Activated CD8-positive, alpha-beta memory T cell treated with anti-CD3 and anti-CD28 coated beads for 1 hour (primary cell): ENCODE data around the gene ERFE.

ENCODE experiments used
- DNase-seq, 2 donors: peaks; one replicate each; pipeline ENCODE4 v3.0.0-alpha.2; 2020; ENCODE audit warnings: low read depth in 1 of 2; ENCODE audit errors: extremely low read depth in 1 of 2

Gene ERFE

DNA sequence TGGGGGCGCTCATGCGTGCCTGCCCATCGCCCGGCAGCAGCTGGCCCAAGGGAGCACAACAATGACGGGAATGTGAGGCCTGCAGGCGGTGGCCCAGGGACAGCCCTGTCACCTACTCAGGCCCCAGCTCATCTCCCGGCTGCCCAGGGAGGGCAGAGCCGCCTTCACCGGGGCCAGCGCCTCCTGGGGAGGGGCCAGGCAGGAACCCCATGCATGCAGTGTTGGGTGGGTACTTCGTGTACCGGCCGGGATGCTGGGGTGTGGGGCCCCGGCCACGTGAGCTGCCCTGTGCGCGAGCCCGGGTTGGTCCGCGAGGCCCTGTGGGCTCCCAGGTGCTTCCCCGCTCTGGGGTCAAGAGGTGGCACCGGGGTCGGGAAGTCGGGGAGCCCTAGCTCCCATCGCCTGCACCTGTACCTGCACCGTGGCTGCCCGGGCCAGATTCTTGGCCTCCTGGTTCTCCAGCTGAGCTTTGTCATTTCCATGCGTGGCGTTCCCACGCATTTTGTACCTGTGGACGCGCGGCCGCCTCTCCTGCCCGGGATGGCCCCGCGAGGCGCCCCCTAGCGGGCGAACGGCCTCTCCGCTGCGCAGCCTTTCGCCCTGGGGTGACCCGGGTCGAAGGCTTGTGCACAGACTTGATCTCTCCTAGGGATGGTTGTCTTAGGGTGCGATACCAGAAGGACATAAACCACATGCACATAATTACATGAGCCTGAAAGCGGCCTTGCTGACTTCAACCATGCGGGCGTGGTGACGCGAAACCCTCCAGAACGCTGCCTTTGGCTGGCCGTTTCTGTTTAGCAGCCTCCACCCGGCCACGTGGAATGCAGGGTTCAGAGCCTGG, 19.4 kb upstream of the ERFE start:
- no peak for DNase-seq

GRCh38 chr2:238140040-238140439, 18.7 kb upstream of the ERFE start:
- DNase-seq, result no peak

DNA sequence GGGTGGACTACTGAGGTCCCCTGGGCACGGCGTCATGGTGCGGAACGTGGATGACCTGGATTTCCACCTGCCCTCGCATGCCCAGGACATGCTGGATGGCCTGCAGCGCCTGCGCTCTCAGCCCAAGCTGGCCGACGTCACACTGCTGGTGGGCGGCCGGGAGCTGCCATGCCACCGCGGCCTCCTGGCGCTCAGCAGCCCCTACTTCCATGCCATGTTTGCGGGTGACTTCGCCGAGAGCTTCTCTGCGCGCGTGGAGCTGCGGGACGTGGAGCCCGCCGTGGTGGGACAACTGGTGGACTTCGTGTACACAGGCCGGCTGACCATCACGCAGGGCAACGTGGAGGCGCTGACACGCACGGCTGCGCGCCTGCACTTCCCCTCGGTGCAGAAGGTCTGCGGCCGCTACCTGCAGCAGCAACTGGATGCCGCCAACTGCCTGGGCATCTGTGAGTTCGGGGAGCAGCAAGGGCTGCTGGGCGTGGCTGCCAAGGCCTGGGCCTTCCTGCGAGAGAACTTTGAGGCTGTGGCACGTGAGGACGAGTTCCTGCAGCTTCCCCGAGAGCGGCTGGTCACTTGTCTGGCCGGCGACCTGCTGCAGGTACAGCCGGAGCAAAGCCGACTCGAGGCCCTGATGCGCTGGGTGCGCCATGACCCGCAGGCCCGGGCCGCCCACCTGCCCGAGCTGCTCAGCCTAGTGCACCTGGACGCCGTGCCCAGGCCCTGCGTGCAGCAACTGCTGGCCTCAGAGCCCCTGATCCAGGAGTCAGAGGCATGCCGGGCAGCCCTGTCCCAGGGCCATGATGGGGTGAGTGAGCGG, 17.8 kb upstream of the ERFE start:
- DNase-seq, result no peak

DNA sequence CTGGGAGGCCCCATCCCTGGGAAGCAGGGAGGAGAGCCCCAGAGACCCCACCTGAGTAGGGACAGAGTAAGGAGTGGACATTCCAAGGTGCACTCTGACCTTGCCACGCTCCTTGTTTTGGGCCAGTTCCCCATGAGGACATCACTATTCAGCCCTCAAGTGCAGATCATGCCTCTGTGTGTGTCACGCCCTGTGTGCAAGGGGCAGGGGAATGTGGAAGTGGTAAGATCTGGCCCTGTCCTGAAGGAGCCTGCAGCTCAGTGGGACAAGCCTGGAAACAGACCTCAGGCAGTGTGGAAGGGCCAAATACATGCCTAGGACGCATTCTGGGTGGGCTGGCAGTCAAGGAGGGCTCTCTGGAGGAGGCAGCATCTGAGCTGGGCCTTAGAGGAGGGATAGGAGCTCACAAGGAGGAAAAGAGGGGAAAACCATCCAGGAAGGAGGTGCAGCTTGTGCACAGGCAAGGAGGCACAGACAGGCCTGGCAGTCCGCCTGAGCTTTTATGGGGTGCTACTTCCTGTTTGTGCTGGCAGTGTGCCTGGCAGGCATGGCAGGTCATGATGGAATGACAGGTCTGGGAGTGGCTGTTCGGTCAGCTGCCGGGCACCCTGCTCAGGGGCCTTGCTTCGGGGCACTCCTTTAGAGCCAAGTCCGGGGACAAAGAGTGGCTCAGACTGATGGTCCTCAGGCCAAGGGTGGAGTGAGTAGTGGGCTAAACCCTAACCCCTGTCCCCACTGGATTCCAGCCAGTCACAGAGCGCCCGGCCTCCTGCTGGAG, 17.0 kb upstream of the ERFE start:
- DNase-seq, result no peak

GRCh38 chr2:238142382-238143205, 16.2 kb upstream of the ERFE start:
- DNase-seq, result no peak

GRCh38 chr2:238143239-238143951, 15.4 kb upstream of the ERFE start:
- no peak for DNase-seq

GRCh38 chr2:238144262-238144661, 14.5 kb upstream of the ERFE start:
- no peak for DNase-seq

DNA sequence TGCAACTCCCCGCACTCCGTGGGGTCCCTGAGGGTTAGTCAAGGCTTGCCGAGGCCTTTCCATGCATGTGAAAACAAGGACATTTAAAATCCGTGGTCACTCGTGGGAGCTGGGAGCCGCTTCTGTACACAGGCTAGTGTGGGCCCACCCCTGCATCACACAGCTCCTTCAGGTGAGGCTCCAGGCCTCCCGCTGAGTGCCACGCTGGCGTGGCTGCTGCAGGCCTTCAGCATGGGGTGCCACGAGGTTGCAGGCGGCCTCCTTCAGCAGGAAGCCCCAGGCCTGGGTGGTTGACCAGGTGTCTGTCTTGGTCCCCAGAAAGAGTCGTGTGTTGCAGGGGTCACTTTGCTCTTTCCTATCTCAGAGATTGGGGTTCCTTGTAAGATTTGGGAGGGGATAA, 13.7 kb upstream of the ERFE start:
- DNase-seq, result no peak

DNA sequence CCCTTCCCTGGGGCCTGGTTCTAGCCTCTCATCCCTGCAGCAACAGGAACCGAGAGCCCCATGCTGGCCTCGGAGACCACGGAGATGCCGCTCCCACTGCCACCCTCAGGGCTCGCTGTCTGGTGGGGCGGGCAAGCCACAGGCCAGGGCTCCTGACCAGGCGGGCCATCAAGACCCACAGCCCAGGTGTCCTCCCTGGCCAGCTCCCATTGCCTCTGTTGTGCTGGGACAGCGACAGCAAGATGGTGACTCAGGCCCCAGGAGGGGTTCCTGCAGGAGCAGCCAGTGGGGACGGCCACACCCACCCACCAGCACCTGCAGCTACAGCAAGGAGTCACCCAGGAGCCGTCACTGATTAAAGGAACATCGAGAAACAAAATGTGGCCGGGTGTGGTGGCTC, 12.9 kb upstream of the ERFE start:
- DNase-seq, result no peak

- no peak for DNase-seq
Observed at GRCh38 chr2:238146884-238147544, 11.8 kb upstream of the ERFE start.

DNA sequence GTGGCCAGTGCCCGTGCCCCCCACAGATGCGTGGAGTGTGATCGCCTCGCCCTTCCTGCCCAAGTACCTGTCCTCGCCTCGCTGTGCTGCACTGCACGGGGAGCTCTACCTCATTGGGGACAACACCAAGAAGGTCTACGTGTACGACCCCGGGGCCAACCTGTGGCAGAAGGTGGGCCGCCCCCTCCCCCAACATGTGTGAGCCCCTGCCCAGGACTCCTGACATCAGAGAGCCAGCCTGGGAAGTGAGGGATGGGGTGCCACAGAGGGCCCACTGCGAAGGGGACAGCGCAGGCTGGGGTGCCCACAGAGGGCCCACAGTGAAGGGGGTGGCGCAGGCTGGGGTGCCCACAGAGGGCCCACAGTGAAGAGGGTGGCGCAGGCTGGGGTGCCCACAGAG, 9.8 kb upstream of the ERFE start:
- DNase-seq, result no peak

GRCh38 chr2:238149841-238150572, 8.8 kb upstream of the ERFE start:
- no peak for DNase-seq

GRCh38 chr2:238150686-238151085, 8.1 kb upstream of the ERFE start:
- no peak for DNase-seq

GRCh38 chr2:238151205-238151604, 7.6 kb upstream of the ERFE start:
- DNase-seq, result no peak

GRCh38 chr2:238151628-238152235, 7.0 kb upstream of the ERFE start:
- no peak for DNase-seq

GRCh38 chr2:238152771-238153688, 5.7 kb upstream of the ERFE start:
- DNase-seq, result no peak

DNA sequence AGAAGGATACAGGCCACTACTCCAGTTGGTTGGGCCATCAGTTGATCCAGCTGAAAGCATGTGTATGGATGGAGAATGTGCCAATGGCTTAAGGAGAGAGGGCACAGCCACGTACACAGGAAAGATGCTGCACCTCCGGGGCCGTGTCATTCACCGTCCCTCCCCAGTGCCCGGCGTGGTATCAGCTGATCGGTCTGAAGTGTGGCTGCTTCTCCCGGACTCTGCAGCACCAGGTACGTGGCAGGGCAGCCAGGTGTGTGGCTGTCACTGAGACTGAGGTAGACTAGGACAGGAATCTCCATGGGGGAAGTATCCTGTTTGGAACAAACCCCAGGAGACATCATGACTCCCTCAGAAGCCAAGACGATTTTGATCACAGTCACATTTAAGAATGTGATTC, 4.2 kb upstream of the ERFE start:
- no peak for DNase-seq
